ENCODE results near the gene PCDHGB6. TPM values are rescaled to one million over a fixed set of nuclear protein-coding genes. Genes with fewer than 3 reads are reported as not detected.
"Not testable (repeated sequence)": the region's sequence is repeated elsewhere in the genome, so short reads cannot be mapped to it uniquely, and the experiment has no call there.

The PCDHGB6 gene
- total RNA-seq, result under 1 TPM in 1 of 2 experiments, not detected in 1; 0.04 TPM

DNA sequence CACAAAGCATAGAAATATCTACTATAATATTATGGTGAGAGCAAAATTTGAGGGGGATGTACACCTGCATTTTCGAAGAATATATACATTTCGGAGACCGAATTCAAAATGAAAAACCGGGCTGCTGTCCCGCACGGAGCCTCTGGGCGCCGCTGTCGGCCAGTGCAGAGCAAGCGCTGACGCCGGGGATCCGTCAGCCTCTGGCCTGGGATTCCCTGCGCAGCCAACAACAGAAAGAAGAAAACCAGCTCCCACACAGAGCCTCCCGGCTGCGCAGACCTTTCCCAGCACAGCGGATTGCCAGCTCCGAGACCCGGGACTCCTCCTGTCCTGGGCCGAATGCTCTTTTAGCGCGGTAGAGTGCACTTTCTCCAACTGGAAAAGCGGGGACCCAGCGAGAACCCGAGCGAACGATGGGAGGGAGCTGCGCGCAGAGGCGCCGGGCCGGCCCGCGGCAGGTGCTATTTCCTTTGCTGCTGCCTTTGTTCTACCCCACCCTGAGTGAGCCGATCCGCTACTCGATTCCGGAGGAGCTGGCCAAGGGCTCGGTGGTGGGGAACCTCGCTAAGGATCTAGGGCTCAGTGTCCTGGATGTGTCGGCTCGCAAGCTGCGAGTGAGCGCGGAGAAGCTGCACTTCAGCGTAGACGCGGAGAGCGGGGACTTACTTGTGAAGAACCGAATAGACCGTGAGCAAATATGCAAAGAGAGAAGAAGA, at the start of gene PCDHGB6:
TSS of gene PCDHGB6 (plus strand) at position 232 of the 716 bp plus-strand sequence. CDS start at position 414, 182 bp downstream.
- POLR2A ChIA-PET, H3K27ac Mint-ChIP-seq, H3K4me1 Mint-ChIP-seq: not testable (repeated sequence)
- peaks cover 11% of the 10 kb centered on the region for H3K36me3 Mint-ChIP-seq (ENCODE audit: low read depth)
- peak within 1 kb of the TSS; percentile 40 for H3K4me3 Mint-ChIP-seq
- CTCF ChIA-PET, result interaction anchor here (0.6 to 3.1 kb wide), 9 partner anchors 11 to 156 kb away, joined by 3 to 11 read pairs (median 4); partner anchors contain the start of genes PCDHGA11, PCDHGA3 and PCDHGB5
- peaks cover 27% of the 10 kb centered on the region for H3K9me3 Mint-ChIP-seq
- peak; percentile 24 for DNase-seq
- peaks cover 53% of the 10 kb centered on the region for H3K27me3 Mint-ChIP-seq

DNA sequence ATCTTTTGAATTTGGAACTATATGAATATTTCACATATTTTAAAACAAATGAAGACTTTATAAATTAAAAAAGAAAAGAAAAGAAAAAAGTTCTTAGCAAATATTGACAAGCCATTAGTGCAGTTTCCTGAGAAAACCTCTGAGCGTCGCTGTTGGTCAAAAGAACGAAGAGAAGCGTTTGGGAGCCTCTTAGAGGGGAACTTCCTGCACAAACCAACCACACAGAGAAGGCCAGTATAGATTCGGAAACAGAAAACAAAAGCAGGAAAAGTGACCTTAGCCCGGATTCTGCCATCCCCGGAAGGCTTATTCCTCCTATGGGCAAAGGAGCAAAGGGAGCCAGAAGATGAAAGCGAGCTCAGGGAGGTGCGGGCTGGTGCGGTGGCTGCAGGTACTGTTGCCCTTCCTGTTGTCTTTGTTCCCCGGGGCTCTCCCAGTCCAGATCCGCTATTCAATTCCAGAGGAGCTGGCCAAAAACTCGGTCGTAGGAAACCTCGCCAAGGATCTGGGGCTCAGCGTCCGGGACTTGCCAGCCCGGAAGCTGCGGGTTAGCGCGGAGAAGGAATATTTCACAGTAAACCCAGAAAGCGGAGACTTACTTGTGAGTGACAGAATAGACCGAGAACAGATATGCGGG, 47.9 kb upstream of the PCDHGB6 start, which contains the start of gene PCDHGB2:
TSS of gene PCDHGB2 (plus strand) at position 205 of the 637 bp plus-strand sequence. CDS start at position 347, 142 bp downstream.
- CTCF ChIA-PET, result interaction anchor here (0.9 to 1.2 kb wide), 3 partner anchors 10 to 40 kb away, joined by 3 read pairs; partner anchors contain the start of genes PCDHGB1 and TAF7
- POLR2A ChIA-PET, result no interaction called here
- no peak for DNase-seq
- H3K27me3 Mint-ChIP-seq, result peaks cover 51% of the 10 kb centered on the region
- peaks cover 2% of the 10 kb centered on the region for H3K4me1 Mint-ChIP-seq
- H3K4me3 Mint-ChIP-seq, result peak within 1 kb of the TSS; percentile 56
- no peak within 1 kb of the TSS for H3K27ac Mint-ChIP-seq
- peaks cover 2% of the 10 kb centered on the region for H3K36me3 Mint-ChIP-seq (ENCODE audit: low read depth)
- H3K9me3 Mint-ChIP-seq, result peaks cover 40% of the 10 kb centered on the region

DNA sequence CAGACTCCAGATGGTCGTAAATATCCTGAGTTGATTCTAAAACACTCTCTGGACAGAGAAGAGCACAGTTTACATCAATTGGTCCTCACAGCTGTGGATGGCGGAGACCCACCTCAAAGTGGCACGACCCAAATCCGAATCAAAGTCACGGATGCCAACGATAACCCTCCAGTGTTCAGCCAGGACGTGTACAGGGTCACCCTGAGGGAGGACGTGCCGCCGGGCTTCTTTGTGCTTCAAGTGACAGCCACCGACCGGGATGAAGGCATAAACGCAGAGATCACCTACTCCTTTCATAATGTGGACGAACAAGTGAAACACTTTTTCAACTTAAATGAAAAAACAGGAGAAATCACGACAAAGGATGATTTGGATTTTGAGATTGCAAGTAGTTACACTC, 47.1 kb upstream of the PCDHGB6 start:
- no peak overlapping the region for H3K27ac Mint-ChIP-seq
- H3K4me1 Mint-ChIP-seq, result peaks cover 2% of the 10 kb centered on the region
- H3K4me3 Mint-ChIP-seq, result no peak overlapping the region
- peaks cover 43% of the 10 kb centered on the region for H3K9me3 Mint-ChIP-seq
- H3K36me3 Mint-ChIP-seq (ENCODE audit: low read depth), result peaks cover 7% of the 10 kb centered on the region
- ChIA-PET POLR2A (no interaction called here), CTCF (interaction anchor here (1.2 kb wide), 1 partner anchor 30 kb away, joined by 3 read pairs; no protein-coding TSS in a partner anchor)
- no peak for DNase-seq
- peaks cover 59% of the 10 kb centered on the region for H3K27me3 Mint-ChIP-seq

DNA sequence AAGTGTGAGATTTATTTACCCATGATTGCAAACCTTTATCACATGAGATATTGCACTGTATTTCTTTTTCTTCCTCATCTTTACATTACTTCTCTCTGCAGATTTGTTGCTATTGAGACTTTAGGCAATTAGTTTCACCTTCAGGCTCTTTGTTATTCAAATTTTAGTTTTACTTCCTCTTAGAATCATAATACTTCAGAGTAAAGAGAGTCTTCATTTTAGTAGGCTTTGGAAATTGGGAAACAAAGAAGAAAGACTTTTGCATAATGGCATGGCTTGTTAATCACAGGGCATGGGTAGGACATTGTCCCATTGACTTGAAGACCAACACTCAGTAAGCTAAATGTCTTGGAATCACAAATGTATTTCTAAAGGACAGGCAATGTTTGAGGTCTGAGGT, 45.1 kb upstream of the PCDHGB6 start:
- Mint-ChIP-seq H3K36me3 (ENCODE audit: low read depth) (peaks cover 7% of the 10 kb centered on the region), H3K27ac (no peak overlapping the region), H3K9me3 (peaks cover 40% of the 10 kb centered on the region), H3K27me3 (peaks cover 58% of the 10 kb centered on the region), H3K4me3 (no peak overlapping the region), H3K4me1 (peaks cover 2% of the 10 kb centered on the region)
- POLR2A ChIA-PET, result no interaction called here
- no peak for DNase-seq
- CTCF ChIA-PET, result no interaction called here

DNA sequence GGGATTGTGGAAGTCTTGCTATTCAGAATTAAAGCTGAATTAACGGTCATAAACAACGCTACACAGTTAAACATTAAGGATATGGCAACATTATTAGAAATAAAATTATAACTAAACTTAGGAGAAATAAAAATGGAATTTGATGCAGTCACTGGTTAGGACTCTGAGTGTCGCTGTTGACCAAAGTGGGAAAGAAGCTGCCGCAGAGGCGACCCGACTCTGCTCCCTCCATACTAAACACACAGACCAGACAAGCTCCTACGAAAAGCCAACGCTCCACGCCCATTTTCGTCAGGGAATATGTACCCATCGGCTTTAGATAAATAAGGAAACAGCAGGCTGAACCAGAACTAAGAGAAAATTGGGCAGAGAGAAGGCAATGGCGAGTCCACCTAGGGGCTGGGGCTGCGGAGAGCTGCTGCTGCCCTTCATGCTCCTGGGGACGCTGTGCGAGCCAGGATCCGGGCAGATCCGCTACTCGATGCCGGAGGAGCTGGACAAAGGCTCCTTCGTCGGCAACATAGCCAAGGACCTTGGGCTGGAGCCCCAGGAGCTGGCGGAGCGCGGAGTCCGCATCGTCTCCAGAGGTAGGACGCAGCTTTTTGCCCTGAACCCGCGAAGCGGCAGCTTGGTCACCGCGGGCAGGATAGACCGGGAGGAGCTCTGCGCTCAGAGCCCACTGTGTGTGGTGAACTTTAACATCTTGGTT, 43.7 kb upstream of the PCDHGB6 start, which contains the start of gene PCDHGA5:
TSS of gene PCDHGA5 (plus strand) at position 211 of the 709 bp plus-strand sequence. CDS start at position 380, 169 bp downstream.
- H3K4me3 Mint-ChIP-seq, result peak within 1 kb of the TSS; percentile 25

DNA sequence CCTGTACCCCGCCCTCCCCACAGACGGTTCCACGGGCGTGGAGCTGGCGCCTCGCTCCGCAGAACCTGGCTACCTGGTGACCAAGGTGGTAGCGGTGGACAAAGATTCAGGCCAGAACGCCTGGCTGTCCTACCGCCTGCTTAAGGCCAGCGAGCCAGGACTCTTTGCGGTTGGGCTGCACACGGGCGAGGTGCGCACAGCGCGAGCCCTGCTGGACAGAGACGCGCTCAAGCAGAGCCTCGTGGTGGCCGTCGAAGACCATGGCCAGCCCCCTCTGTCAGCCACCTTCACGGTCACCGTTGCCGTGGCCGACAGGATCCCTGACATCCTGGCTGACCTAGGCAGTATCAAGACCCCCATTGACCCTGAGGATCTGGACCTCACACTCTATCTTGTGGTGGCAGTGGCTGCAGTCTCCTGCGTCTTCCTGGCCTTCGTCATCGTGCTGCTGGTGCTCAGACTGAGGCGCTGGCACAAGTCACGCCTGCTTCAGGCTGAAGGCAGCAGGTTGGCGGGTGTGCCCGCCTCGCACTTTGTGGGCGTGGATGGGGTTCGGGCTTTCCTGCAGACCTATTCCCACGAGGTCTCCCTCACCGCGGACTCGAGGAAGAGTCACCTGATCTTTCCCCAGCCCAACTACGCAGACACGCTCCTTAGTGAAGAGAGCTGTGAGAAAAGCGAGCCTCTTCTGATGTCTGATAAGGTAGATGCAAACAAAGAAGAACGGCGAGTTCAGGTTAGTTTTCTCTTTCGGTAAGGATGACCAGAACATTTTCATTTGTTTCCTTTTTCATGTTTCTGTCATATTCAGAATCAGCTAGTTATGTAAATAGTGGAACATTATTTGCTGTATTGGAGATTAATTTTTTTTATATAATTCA, 41.6 kb upstream of the PCDHGB6 start:
- Mint-ChIP-seq H3K27ac (no peak overlapping the region), H3K9me3 (peaks cover 37% of the 10 kb centered on the region), H3K36me3 (ENCODE audit: low read depth) (peaks cover 7% of the 10 kb centered on the region), H3K4me3 (no peak overlapping the region), H3K27me3 (peaks cover 67% of the 10 kb centered on the region), H3K4me1 (no peaks in the 10 kb centered on the region)
- CTCF ChIA-PET, result no interaction called here
- no peak for DNase-seq
- POLR2A ChIA-PET, result no interaction called here

More for the DNA sequence above, 43.7 kb upstream of the PCDHGB6 start, which contains the start of gene PCDHGA5:
- Mint-ChIP-seq H3K9me3 (peaks cover 40% of the 10 kb centered on the region), H3K27me3 (peaks cover 61% of the 10 kb centered on the region), H3K27ac (peak within 1 kb of the TSS; percentile 50), H3K4me1 (peaks cover 2% of the 10 kb centered on the region), H3K36me3 (ENCODE audit: low read depth) (peaks cover 7% of the 10 kb centered on the region)
- no peak for DNase-seq
- CTCF ChIA-PET, result interaction anchor here (0.9 to 1.5 kb wide), 4 partner anchors 9 to 48 kb away, joined by 3 to 6 read pairs (median 6); partner anchors contain the start of genes PCDHGA10 and PCDHGA4
- POLR2A ChIA-PET, result interaction anchor here (0.5 to 0.6 kb wide), 2 partner anchors 47 to 76 kb away, joined by 3 read pairs; no protein-coding TSS in a partner anchor

DNA sequence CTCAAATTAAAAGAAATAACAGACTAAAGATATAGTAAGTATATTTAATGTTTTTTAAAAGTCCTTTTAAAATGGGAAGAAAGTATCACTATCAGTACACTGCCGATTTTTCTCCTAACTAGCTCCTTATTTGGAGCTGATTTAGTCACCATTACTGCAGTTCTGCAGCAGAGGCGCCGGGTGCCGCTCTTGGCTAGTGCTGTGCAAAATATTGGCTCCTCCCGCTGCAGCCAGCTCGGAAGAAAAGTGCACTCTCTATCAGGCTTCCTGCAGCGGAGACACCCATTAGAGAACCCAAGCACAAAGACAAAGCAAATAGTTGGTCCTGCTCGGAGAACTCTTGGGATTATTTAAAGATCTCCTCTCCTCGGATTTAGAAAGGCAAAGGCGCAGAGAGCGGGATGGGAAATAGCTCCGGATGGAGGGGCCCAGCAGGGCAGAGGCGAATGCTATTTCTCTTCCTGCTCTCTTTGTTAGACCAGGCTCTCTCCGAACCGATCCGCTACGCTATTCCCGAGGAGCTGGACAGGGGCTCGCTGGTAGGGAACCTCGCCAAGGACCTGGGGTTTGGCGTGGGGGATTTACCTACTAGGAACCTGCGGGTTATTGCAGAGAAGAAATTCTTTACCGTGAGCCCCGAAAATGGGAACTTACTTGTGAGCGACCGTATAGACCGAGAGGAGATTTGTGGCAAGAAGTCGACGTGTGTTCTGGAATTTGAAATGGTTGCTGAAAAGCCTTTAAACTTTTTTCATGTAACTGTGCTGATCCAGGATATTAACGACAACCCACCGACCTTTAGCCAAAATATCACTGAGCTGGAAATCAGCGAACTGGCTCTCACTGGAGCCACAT, 37.6 kb upstream of the PCDHGB6 start, which contains the start of gene PCDHGB3:
TSS of gene PCDHGB3 (plus strand) at position 249 of the 855 bp plus-strand sequence. CDS start at position 402, 153 bp downstream.
- Mint-ChIP-seq H3K4me3 (peak within 1 kb of the TSS; percentile 48), H3K4me1 (peaks cover 4% of the 10 kb centered on the region), H3K27me3 (peaks cover 53% of the 10 kb centered on the region), H3K27ac (no peak within 1 kb of the TSS), H3K36me3 (ENCODE audit: low read depth) (peaks cover 6% of the 10 kb centered on the region), H3K9me3 (peaks cover 34% of the 10 kb centered on the region)
- CTCF ChIA-PET, result interaction anchor here (0.6 to 3.0 kb wide), 14 partner anchors 13 to 194 kb away, joined by 3 to 11 read pairs (median 4); partner anchors contain the start of genes PCDHGA1, PCDHGA10, PCDHGA11 and PCDHGA3
- POLR2A ChIA-PET, result no interaction called here
- DNase-seq, result no peak

DNA sequence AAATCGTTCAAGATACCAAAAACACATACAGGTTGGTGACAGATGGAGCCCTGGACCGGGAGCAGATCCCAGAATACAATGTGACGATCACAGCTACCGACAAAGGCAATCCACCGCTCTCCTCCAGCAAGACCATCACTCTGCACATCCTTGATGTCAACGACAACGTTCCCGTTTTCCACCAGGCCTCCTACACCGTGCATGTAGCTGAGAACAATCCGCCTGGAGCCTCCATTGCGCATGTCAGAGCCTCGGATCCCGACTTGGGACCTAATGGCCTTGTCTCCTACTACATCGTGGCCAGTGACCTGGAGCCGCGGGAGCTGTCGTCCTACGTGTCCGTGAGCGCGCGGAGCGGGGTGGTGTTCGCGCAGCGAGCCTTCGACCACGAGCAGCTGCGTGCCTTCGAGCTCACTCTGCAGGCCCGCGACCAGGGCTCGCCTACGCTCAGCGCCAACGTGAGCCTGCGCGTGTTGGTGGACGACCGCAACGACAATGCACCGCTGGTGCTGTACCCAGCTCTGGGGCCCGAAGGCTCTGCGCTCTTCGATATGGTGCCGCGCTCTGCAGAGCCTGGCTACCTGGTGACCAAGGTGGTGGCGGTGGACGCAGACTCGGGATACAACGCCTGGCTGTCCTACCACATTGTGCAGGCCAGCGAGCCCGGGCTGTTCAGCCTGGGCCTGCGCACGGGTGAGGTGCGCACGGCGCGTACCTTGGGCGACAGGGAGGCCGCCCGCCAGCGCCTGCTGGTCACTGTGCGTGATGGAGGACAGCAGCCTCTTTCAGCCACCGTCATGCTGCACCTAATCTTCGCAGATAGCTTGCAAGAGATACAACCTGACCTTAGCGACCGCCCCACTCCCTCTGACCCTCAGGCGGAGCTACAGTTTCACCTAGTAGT, 36.0 kb upstream of the PCDHGB6 start:
- Mint-ChIP-seq H3K27ac (no peak overlapping the region), H3K27me3 (peaks cover 43% of the 10 kb centered on the region), H3K4me1 (peaks cover 4% of the 10 kb centered on the region), H3K9me3 (peaks cover 33% of the 10 kb centered on the region), H3K4me3 (no peak overlapping the region), H3K36me3 (ENCODE audit: low read depth) (no peaks in the 10 kb centered on the region)
- POLR2A ChIA-PET, result no interaction called here
- no peak for DNase-seq
- CTCF ChIA-PET, result interaction anchor here (0.7 to 3.0 kb wide), 4 partner anchors 15 to 51 kb away, joined by 3 to 11 read pairs (median 3); partner anchors contain the start of genes PCDHGA1, PCDHGA10 and TAF7

DNA sequence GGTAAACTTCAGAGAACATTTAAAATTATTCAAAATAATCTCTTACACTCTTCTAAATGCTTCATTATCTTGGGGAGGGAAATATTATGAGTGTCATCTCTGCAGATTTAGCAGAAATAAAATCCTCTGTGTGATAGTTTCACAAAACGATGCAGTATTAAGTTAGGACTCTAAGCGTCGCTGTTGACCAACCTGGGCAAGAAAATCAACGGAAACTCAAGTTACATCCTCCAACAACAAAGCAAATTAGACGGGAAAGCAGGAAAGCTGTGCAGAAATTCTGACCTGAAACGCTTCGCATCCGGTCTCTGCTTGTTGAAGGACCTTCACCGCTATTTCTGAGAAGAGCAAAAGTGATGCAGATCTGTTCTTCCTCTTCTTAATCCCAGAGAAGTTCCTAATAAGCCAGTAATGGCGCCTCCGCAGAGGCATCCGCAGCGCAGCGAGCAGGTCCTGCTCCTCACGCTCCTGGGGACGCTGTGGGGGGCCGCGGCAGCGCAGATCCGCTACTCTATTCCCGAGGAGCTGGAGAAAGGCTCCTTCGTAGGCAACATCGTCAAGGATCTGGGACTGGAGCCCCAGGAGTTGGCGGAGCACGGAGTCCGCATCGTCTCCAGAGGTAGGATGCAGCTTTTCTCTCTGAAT, 34.0 kb upstream of the PCDHGB6 start, which contains the start of gene PCDHGA6:
TSS of gene PCDHGA6 (plus strand) at position 219 of the 645 bp plus-strand sequence. CDS start at position 412, 193 bp downstream.
- no peak for DNase-seq
- H3K4me1 Mint-ChIP-seq, result peaks cover 4% of the 10 kb centered on the region
- ChIA-PET CTCF (interaction anchor here (0.5 to 1.7 kb wide), 5 partner anchors 10 to 1019 kb away, joined by 3 to 6 read pairs (median 4); partner anchors contain the start of genes PCDHGA5 and PCDHGB5), POLR2A (no interaction called here)
- peaks cover 33% of the 10 kb centered on the region for H3K9me3 Mint-ChIP-seq
- H3K27me3 Mint-ChIP-seq, result peaks cover 38% of the 10 kb centered on the region
- H3K27ac Mint-ChIP-seq, result peak within 1 kb of the TSS; percentile 9
- no peak within 1 kb of the TSS for H3K4me3 Mint-ChIP-seq
- H3K36me3 Mint-ChIP-seq (ENCODE audit: low read depth), result no peaks in the 10 kb centered on the region

DNA sequence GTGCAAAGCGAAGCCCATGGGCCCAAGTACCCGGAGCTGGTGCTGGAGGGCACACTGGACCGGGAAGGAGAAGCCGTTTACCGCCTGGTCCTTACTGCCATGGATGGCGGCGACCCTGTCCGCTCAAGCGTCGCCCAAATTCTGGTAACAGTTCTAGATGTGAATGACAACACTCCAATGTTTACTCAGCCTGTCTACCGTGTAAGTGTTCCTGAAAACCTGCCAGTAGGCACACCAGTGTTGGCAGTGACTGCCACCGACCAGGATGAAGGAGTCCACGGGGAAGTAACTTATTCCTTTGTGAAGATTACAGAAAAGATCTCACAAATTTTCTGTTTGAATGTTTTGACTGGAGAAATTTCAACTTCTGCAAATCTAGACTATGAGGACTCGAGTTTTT, 33.2 kb upstream of the PCDHGB6 start:
- CTCF ChIA-PET, result interaction anchor here (0.5 to 1.7 kb wide), 6 partner anchors 10 to 1018 kb away, joined by 3 to 6 read pairs (median 4); partner anchors contain the start of genes PCDHGA11, PCDHGA5 and PCDHGB5
- Mint-ChIP-seq H3K36me3 (ENCODE audit: low read depth) (no peaks in the 10 kb centered on the region), H3K27me3 (peaks cover 32% of the 10 kb centered on the region), H3K4me1 (peaks cover 4% of the 10 kb centered on the region), H3K9me3 (peaks cover 33% of the 10 kb centered on the region), H3K4me3 (no peak overlapping the region), H3K27ac (no peak overlapping the region)
- POLR2A ChIA-PET, result no interaction called here
- DNase-seq, result no peak

All from activated CD4-positive, alpha-beta T cell treated with anti-CD3 and anti-CD28 coated beads, Interleukin-2, amount 10 ng/mL, durations not matched to agents 7 days and 5 days (primary cell).